ENCODE results near the gene RMDN3.

RMDN3 gene

DNA sequence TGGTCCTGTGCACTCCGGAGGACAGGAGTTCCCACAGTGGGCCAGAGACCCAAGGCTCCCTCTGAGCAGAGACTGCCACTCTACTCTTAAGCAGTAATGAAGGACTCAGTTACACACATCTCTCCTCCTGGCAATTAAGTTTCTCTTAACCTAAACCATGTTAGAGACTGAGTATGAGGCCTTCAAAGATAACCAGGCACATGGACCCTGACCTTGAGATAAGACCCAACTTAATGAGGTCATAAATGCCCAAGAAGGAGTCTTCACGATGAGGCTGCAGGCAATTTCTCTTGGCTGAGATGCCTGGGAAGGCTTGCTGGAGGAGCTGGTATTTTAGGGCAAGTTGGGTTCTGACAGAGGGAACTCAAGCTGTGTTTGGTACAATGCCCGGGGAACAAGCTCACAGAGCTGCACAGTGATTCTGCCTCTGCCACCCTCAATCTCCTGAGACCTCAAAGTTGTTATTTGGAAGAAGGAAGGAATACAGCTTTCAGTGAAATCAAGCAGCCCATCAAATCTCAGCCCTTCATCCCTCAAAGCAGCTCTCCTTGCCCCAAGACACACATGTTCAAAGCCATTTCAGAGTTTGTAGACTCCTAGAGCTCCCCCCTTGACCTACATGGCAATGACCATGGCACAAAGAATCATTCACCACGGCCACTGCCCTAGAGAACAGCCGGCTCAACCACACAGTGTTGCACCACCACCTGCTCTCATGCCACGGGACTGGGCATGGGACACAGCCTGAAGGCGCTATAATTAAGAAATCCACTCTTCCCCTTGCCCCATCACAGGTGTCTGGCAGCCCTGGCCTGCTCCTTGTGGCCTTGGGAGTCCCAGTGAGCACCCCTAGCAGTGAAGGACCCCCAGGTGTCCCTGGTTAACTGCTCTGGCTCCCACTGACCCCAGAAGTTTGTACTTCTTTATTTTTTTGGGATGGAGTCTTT lies 7.1 kb downstream of the RMDN3 start:
- DNase-seq (ENCODE audit: low read depth), result no peak

DNA sequence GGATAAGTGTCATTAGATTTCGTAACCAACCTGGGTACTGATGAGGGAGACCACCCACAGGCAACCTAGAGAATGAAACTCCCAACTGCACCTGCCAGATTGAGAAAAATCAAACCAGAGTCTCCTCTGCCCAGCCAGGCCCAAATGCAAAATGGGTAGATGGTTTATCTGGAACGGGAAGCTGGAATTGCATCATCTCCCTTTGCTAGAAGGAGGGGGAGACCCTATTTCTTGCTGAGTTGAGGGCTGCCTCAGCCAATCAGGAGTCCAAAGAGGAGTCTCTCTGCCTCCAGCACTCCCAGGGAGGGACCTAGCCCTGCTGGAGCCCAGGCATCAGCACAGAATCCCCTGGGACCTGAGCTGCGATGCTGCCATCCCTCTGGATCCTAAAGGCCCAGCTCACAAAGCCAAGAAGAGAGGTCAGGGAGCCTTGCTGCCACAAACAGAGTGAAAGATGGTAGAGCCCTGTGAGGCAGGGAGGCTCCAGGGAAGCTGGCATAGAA lies 8.1 kb downstream of the RMDN3 start:
- no peak for DNase-seq (ENCODE audit: low read depth)

DNA sequence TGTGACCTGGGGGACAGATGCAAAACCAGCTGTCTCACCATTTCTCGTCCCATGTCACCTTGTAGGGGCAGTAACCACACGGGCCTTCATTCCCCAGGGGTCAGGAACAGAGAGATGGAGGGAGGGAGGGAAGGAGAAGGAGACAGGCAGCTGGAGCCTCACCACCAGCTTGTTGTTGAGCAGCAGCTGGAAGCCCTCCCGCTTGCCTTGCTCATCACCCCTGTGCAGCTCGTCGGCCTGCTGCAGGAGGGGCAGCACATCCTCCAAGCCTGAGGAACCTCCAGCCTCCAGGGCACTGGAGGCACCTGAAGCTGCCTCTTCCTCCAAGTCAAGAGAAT lies 10.3 kb downstream of the RMDN3 start:
- no peak for DNase-seq (ENCODE audit: low read depth)

DNA sequence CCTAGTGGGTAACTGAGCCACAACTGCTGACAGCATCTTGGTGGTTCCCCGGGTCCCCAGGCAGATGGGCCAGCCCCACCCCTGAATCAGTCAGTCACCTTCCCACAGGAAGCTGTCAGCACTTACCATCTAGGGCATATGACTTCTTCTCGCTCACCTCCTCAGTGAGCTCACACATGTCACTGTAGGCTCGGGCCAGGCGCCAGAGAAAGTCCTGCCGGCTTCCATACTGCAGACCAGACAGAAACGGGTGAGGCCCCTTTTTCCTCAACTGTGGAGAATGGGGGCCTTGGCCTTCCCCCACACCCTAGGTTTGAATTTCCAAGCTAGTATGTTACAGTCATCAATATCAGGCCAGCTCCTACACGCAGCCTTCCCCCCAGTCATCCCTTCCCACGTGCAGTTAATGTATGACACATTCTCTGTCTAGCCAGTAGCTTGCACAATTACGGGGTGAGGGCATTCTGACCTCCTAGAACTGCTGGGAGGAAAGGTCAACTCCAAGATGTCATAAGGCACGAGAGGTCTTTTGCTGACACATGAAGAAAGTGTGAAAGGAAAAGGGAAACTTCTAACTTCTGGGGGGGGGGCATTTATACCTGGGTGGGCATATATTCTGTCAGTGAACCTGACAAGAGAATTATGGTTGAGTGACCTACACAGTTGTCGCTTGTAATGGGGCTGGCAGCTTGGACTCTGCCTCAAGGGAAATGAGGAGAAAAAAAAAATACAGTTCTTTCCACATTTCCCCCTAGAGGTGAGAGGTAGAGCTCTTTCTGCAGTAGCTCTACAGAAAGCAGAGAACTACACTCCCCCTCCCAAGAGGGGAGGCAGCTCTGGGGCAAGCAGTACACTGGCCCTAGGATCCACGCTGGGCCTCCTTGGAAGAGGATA lies 10.9 kb downstream of the RMDN3 start:
- DNase-seq (ENCODE audit: low read depth), result no peak

DNA sequence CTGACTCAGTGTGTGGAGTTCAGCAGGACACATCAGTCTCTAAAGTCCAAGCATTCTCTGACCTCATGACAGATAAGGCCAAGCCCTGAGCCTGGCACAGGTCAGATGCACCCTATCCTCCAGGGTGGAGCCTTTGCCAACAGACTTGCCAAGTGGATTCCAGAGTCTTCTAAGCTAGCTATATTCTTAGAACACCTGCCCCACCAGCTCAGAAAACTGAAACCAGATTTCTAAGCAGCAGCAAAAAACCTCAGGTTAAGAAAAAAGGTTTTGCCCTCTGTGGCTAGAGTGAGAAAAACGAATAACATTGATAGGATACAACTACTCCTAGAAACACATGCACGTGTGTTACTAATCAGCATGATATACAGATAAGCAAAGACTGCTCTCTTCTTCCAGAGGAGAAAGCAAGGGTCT lies 11.6 kb downstream of the RMDN3 start:
- no peak for DNase-seq (ENCODE audit: low read depth)

DNA sequence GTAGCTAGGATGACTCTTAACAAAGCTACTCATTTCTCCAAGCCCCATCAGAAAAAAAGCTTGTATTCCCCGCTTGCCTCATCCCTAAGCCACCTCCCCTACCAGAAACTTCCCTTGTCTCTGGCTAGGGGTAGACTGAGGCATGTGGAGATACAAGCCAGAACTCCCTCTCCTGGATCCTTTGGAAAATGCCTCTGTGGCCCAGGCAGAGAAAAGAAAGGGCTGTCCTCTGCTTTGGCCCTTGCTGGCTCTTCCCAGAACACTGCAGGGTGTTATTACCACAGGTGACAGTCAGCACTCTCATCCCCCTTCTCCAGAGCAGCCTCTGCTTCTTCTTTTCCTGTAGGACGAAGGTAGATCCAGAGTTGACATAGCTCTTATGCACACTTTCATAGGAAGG lies 15.2 kb downstream of the RMDN3 start:
- no peak for DNase-seq (ENCODE audit: low read depth)

DNA sequence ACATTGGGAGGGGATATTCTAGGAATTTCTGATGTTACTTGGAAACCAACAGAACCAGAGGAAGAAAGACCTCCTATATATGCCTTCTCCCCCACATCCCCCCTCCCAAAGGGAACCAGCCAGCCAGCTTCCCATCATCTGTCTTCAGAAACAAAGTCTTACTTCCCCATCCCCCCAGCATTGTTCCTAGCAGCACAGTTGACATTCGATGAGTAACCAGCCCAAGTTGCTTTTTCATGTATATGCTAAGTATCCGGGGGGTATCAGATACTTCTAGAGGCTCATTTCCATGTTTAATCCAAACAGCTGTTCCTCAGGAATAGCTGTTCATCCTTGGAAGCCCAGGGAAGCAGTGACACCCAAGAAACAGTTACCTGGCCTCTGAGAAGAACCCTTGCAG lies 16.0 kb downstream of the RMDN3 start:
- DNase-seq (ENCODE audit: low read depth), result no peak

DNA sequence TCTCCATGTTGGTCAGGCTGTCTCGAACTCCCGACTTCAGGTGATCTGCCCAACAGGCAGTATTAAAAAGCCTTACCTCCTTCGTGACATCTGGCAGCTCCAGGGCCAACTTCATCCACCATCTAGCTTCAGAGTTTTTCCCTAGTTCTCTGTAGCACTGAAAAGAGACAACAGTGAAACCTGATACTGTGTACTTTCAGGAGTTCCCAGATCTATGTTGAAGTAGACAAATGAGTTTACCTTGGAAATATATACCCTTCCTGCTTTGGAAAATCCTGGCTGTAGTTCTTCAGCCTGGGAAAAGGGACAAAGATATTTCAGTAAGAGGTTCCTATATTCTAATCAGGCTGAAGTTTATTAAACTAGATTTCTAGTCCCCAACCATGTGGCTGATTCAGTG lies 18.0 kb downstream of the RMDN3 start:
- DNase-seq (ENCODE audit: low read depth), result no peak

DNA sequence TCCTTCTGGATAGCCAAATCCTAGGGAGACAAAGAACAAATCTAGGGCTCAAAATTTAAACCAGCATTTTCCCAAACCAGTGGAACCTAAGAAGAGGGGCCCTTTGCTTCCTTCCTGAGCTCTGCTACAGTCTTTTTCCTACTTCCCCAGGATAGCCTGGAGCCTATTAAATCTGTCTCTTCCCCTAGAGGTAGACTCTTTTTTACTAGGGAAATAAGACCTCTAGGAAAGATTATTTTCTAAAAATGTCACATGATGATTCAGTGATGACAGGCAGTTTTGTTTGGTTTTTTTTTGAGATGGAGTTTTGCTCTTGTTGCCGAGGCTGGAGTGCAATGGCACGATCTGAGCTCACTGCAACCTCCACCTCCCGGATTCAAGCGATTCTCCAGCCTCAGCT lies 18.5 kb downstream of the RMDN3 start:
- DNase-seq (ENCODE audit: low read depth), result no peak

DNA sequence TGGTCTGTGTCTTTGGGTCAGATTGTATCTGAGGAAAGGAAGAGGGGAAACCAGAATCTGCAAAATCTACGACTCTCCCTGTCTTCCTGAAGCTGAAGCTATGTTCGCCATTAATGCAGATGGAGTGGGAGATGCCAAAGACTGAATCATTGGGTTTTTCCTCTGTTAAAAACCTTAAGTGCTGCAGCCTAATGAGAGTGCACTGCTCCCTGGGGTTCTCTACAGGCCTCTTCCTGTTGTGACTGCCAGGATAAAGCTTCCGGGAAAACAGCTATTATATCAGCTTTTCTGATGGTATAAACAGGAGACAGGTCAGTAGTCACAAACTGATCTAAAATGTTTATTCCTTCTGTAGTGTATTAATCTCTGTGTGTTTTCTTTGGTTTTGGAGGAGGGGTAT lies 24.0 kb downstream of the RMDN3 start:
- DNase-seq (ENCODE audit: low read depth), result no peak

DNA sequence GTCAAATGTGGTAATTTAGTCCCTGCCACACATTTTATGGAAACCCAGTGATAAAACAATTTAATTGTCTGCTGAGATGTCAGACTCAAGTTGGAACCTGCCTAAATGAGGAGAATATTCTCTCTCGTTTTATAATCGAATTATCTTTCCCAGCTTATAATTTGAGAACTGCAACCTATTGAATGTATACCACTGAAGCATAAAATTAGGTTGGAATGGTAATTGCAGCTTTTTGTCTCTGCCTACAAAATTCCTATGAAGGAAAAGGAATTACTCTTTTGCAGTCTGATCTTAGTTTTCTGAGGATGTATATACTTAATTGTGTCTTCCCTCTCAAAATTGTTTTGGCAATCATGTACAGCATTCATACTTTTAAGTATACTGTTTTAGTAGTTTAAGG lies 31.1 kb downstream of the RMDN3 start:
- DNase-seq (ENCODE audit: low read depth), result no peak

DNA sequence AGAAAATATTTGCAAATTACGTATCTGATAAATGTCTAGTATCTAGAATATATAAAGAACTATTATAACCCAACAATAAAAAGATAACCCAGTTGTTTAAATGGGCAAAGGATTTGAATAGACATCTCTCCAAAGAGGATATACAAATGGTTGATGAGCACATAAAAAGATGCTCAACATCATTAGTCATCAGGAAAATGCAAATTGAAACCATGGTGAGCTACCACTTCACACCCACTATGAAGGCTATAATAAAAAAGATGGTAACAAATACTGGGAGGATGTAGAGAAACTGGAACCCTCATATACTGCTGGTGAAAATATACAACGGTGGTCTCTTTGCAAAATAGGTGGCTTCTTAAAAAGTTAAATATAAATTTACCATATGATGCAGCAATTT lies 32.1 kb downstream of the RMDN3 start:
- DNase-seq (ENCODE audit: low read depth), result no peak

DNA sequence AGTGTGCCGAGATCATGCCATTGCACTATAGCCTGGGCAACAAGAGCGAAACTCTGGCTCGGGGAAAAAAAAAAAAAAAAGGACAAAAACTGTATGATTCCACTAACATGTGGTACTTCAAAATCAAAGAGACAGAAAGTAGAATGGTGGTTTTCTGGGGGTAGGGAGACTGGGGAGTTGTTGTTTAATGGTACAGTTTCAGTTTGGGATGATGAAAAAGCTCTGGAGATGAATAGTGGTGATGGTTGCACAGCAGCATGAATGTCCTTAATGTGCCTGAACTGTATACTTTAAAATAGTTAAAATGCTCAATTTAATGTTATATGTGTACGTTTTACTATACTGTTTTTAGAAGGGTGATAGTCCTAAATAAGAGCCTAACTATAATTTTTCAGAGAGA lies 32.7 kb downstream of the RMDN3 start:
- DNase-seq (ENCODE audit: low read depth), result no peak

DNA sequence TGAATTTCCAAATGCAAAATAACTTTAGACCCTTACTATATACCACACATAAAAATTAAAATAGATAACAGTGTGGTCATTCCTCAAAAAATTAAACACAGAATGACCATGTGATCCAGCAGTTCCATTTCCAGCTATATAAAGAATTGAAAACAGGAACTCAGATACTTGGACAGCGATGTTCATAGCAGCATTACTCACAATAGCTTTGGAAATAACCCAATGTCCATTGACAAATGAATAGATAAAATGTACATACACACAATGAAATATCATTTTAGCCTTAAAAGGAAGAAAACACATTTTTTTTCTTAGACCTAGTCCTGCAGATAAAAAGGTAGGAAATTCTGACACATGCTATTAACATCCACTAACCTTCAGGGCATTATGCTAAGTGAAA lies 33.4 kb downstream of the RMDN3 start:
- DNase-seq (ENCODE audit: low read depth), result no peak

DNA sequence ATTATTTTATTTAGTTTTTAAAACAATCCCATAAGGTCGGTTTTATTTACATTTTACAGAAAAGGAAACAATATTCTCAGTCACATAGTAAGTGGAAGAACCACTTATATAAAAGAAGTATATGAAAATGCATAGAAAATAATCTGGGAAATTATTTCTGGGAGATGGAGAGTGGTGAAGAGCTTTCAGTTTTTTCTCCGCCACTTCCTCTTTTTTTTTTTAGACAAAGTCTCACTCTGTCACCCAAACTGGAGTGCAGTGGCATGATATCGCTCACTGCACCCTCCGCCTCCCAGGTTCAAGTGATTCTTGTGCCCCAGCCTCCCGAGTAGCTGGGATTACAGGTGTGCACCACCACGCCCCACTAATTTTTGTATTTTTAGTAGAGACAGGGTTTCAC lies 38.9 kb downstream of the RMDN3 start:
- no peak for DNase-seq (ENCODE audit: low read depth)

DNA sequence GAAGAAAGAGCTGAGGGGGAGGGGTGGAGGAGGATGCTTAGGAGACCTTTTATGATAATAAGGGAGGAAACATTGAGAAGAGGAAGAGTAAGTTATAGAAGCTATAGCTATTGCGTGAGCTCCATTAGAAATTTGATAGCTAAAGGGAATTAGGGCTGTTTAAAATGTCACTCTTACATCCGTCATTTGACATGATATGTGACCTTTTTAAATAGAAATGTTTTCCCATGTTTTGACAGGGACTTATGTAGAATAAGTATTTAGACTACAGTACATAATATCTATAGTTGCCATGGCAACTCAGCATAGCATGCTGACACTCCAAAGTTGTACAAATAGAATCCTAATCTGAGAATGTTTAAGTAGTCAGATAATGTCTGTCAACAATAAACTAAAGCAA lies 40.9 kb downstream of the RMDN3 start:
- no peak for DNase-seq (ENCODE audit: low read depth)

DNA sequence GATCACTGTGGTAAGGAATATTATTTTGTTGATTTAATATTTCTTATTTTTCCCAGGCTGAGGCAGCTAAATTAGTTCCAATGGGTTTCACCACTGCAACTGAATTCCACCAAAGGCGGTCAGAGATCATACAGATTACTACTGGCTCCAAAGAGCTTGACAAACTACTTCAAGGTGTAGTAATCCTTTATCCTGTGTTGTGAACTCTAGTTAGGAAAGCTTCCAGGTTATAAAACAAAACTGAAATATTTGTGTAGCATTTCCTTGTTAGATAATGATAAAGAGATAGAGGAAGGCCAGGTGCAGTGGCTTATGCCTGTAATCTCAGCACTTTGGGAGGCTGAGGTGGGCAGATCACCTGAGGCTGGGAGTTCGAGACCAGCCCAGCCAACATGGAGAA lies 48.9 kb downstream of the RMDN3 start:
- DNase-seq (ENCODE audit: low read depth), result no peak

DNA sequence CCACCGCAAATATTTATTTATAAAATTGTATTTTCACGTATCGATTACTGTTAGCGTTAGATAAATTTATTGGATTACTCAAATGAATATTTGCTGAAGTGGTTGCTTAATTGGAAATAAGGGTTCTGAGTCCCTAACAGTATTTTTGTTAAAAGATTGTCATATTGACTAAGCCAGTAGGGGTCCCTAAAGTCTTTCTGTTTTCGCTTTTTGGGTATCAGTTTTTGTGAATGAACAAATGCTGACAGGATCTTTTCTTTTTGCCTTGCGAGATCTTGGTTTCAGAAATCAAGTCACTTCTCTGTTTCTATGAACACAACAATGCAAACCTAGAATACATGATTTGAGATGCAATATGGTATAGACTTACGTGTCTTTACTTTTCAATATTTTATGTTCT lies 53.0 kb downstream of the RMDN3 start:
- no peak for DNase-seq (ENCODE audit: low read depth)

DNA sequence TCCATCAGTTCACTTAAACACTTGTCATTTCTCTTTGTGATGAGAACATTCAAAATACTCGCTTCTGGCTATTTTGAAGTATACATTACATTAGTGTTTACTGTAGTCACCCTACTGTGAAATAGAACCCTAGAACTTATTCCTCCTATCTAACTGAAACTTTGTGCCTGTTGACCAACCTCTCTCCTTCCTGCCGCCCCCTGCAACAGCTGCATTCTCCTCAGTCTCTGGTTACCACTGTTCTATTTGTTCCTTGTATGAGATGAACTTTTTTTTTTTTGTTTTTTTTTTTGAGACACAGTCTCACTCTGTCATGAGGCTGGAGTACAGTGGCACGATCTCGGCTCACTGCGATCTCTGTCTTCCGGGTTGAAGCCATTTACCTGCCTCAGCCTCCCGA lies 57.1 kb downstream of the RMDN3 start:
- no peak for DNase-seq (ENCODE audit: low read depth)

DNA sequence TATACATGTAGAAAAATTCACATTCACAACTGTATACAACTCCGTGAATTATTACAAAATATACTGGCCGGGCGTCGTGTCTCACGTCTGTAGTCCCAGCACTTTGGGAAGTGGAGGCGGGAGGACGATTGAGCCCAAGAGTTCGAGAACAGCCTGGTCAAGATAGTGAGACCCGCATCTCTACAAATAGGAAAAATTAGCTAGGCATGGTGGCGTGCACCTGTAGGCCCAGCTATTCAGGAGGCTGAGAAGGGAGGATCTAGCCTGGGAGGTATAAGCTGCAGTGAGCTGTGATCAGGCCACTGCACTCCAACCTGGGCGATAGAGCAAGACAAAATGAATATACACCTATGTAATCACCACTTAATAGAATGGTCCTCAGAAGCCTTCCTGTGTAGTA lies 58.8 kb downstream of the RMDN3 start:
- DNase-seq (ENCODE audit: low read depth), result no peak

DNA sequence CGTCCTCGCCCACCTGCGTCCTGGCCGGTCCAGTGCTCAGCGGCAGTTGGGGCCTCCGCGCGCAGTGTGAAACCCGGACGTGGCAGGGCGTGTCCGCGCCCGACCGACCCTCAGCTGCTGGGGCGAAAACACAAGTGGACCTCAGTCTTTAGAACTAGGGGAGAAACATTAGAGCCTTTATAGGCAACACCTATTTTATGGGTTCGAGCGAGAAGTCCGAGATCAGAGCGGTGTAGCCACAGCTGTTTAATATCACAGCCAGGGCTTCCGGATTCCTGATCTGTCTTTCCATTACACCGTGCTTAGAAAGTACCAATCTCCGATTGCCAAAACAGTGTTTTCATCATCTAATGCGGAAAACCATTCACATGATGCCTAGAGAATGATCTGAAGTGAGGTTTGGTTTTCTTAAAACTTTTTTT lies 59.6 kb downstream of the RMDN3 start:
- DNase-seq (ENCODE audit: low read depth), result no peak

DNA sequence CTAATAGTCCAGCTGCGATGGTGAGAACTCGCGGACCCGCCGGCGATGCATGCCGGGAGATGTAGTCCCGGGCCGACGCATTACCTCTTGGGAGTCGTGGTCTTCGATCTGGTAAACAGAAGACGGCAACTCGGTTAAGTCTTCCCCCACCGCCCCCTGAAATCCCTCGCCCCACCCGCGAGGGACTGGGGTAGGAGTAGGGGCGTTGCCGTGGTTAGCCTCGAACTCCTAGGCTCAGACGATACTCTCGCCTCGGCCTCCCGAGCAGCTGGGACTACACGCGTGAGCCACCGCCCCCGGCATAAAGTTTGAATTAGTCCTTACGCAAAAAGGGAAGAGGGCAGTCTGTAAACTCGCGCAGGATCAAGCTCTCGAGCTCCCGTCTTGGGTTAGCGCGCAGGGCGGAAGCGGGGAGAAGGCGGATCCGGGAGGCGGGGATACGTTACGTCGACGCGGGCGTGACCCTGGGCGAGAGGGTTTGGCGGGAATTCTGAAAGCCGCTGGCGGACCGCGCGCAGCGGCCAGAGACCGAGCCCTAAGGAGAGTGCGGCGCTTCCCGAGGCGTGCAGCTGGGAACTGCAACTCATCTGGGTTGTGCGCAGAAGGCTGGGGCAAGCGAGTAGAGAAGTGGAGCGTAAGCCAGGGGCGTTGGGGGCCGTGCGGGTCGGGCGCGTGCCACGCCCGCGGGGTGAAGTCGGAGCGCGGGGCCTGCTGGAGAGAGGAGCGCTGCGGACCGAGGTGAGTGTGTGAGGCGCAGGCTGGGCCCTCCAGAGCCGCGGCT lies 60.2 kb downstream of the RMDN3 start, which contains the start of gene RAD51:
TSS of gene RAD51 (plus strand) at position 487 of the 781 bp plus-strand sequence. CDS start 3,585 bp downstream, outside the sequence.
- peak; percentile 82 for DNase-seq (ENCODE audit: low read depth)

All from stimulated activated CD8-positive, alpha-beta memory T cell treated with anti-CD3 and anti-CD28 coated beads, Interleukin-15, amount 100 ng/mL, for 24 hours (primary cell).